ENCODE measurements around the gene FHAD1.

FHAD1 gene

DNA sequence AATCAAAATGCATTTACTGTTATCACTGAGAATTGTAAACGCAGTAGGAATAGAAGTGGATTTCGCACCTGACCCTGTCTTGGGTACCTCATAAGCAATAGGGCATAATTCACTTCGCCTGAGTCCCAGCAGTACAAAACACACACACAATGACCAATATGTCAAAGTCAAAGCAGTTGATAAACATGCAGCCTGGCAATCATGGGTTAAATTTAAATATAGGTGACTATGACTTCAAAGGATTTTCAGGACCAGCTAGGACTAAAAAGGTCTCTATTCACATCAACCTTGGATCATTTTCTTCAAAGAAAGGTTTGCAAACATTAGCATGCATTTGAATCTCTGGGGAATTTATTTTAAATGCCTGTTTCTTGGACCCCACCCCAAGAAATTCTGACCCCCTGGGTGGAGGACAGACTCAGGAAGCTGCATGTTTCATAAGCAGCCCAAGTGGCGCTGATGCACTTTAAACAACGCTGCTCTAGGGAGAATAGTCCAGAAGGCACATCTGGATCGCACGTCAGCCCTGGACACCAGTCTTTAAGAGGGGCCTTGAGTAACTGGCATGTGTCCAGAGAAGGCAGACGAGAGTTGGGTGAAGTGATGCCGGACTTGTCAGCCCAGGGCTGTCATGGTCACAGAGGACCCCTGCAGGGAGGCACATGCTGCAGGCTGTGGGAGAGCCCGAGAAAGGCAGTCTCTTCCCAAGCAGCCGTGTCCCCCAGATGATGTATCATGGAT is 107.0 kb downstream of the FHAD1 start:
- H3K36me3 ChIP-seq (ENCODE audit: control insufficient read depth, insufficient read depth, low read length), result no peaks in the 10 kb centered on the region
- no peaks in the 10 kb centered on the region for H3K27me3 ChIP-seq (ENCODE audit: control insufficient read depth, insufficient read depth, low read length)
- no peaks in the 10 kb centered on the region for H3K4me1 ChIP-seq (ENCODE audit: control insufficient read depth, insufficient read depth, low read length)
- H3K9ac ChIP-seq (ENCODE audit: low read length), result no peak overlapping the region
- no peak overlapping the region for H3K4me3 ChIP-seq (ENCODE audit: low read length)
- no peak overlapping the region for H3K27ac ChIP-seq (ENCODE audit: low read depth, low read length)

DNA sequence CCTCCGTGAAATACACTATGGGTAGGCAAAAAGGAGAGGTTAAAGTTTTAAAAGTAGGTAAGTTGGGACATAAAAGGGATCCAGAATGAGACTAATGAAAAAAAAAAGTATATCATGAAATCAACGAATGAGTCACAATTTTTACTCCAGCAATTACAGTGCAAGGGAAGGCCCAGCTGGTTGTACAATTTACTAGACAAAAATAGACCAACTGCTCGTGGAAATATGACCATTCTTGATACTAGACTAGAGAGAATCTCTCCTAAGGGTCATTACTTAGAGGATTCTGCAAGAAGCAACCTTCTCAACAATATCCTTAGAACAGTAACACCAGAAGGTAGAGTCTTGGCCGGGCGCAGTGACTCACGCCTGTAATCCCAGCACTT is 107.5 kb downstream of the FHAD1 start:
- H3K36me3 ChIP-seq (ENCODE audit: control insufficient read depth, insufficient read depth, low read length), result no peaks in the 10 kb centered on the region
- no peak overlapping the region for H3K4me3 ChIP-seq (ENCODE audit: low read length)
- H3K9ac ChIP-seq (ENCODE audit: low read length), result no peak overlapping the region
- no peak overlapping the region for H3K27ac ChIP-seq (ENCODE audit: low read depth, low read length)
- no peaks in the 10 kb centered on the region for H3K27me3 ChIP-seq (ENCODE audit: control insufficient read depth, insufficient read depth, low read length)
- no peaks in the 10 kb centered on the region for H3K4me1 ChIP-seq (ENCODE audit: control insufficient read depth, insufficient read depth, low read length)

DNA sequence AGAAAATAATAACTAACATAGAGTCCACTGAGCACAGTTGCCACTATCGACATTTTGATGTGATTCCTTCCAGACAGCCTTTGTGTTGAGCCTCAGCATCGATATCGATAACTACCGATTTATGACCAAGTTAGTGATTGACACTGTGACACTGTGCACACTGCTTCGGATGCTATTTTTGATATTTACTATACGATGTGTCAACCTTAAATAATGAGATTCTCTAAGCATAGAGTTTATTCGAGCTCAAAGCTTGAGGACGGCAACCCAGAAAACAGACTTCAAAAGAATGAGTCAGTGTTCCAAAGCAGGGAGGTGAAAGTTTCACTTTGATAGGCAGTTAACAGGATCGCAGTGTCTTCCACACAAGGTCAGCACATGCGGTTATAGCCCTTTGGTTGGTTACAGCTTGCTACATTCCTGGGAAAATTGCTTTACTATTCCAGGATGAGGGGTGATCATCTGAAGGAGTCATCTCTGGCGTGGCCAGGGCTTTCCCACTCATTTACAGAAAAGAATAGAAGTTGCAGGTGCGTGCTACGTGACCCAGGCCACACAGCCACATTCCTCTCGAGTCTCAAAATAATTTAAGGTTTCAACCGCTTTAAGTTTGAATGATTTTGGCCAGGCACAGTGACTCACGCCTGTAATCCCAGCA is 109.1 kb downstream of the FHAD1 start:
- H3K9ac ChIP-seq (ENCODE audit: low read length), result no peak overlapping the region

GRCh38 chr1:15357612-15358207 is 110.7 kb downstream of the FHAD1 start:
- no peak overlapping the region for H3K27ac ChIP-seq (ENCODE audit: low read depth, low read length)
- no peaks in the 10 kb centered on the region for H3K36me3 ChIP-seq (ENCODE audit: control insufficient read depth, insufficient read depth, low read length)

More for the DNA sequence above, 109.1 kb downstream of the FHAD1 start:
- H3K36me3 ChIP-seq (ENCODE audit: control insufficient read depth, insufficient read depth, low read length), result no peaks in the 10 kb centered on the region
- H3K27me3 ChIP-seq (ENCODE audit: control insufficient read depth, insufficient read depth, low read length), result no peaks in the 10 kb centered on the region
- H3K4me1 ChIP-seq (ENCODE audit: control insufficient read depth, insufficient read depth, low read length), result no peaks in the 10 kb centered on the region
- no peak overlapping the region for H3K27ac ChIP-seq (ENCODE audit: low read depth, low read length)
- H3K4me3 ChIP-seq (ENCODE audit: low read length), result no peak overlapping the region

GRCh38 chr1:15358565-15359133 is 111.6 kb downstream of the FHAD1 start:
- H3K9ac ChIP-seq (ENCODE audit: low read length), result no peak overlapping the region
- H3K4me3 ChIP-seq (ENCODE audit: low read length), result no peak overlapping the region
- no peaks in the 10 kb centered on the region for H3K36me3 ChIP-seq (ENCODE audit: control insufficient read depth, insufficient read depth, low read length)
- H3K4me1 ChIP-seq (ENCODE audit: control insufficient read depth, insufficient read depth, low read length), result no peaks in the 10 kb centered on the region
- no peak overlapping the region for H3K27ac ChIP-seq (ENCODE audit: low read depth, low read length)
- H3K27me3 ChIP-seq (ENCODE audit: control insufficient read depth, insufficient read depth, low read length), result no peaks in the 10 kb centered on the region

More at GRCh38 chr1:15357612-15358207, 110.7 kb downstream of the FHAD1 start:
- no peaks in the 10 kb centered on the region for H3K4me1 ChIP-seq (ENCODE audit: control insufficient read depth, insufficient read depth, low read length)
- H3K4me3 ChIP-seq (ENCODE audit: low read length), result no peak overlapping the region
- no peak overlapping the region for H3K9ac ChIP-seq (ENCODE audit: low read length)
- no peaks in the 10 kb centered on the region for H3K27me3 ChIP-seq (ENCODE audit: control insufficient read depth, insufficient read depth, low read length)

- Histone ChIP-seq H3K4me1 (ENCODE audit: control insufficient read depth, insufficient read depth, low read length) (no peaks in the 10 kb centered on the region), H3K4me3 (ENCODE audit: low read length) (no peak overlapping the region), H3K27me3 (ENCODE audit: control insufficient read depth, insufficient read depth, low read length) (no peaks in the 10 kb centered on the region), H3K9ac (ENCODE audit: low read length) (no peak overlapping the region), H3K27ac (ENCODE audit: low read depth, low read length) (no peak overlapping the region), H3K36me3 (ENCODE audit: control insufficient read depth, insufficient read depth, low read length) (no peaks in the 10 kb centered on the region)
These were observed 113.7 kb downstream of the FHAD1 start for GRCh38 chr1:15360700-15361099.

- Histone ChIP-seq H3K4me3 (ENCODE audit: low read length) (no peak overlapping the region), H3K9ac (ENCODE audit: low read length) (no peak overlapping the region), H3K4me1 (ENCODE audit: control insufficient read depth, insufficient read depth, low read length) (no peaks in the 10 kb centered on the region), H3K27me3 (ENCODE audit: control insufficient read depth, insufficient read depth, low read length) (no peaks in the 10 kb centered on the region), H3K36me3 (ENCODE audit: control insufficient read depth, insufficient read depth, low read length) (no peaks in the 10 kb centered on the region), H3K27ac (ENCODE audit: low read depth, low read length) (no peak overlapping the region)
These were observed 115.2 kb downstream of the FHAD1 start for GRCh38 chr1:15362096-15362736.

- H3K4me1 ChIP-seq (ENCODE audit: control insufficient read depth, insufficient read depth, low read length), result no peaks in the 10 kb centered on the region
- H3K4me3 ChIP-seq (ENCODE audit: low read length), result no peak overlapping the region
- H3K36me3 ChIP-seq (ENCODE audit: control insufficient read depth, insufficient read depth, low read length), result no peaks in the 10 kb centered on the region
- H3K27ac ChIP-seq (ENCODE audit: low read depth, low read length), result no peak overlapping the region
- H3K27me3 ChIP-seq (ENCODE audit: control insufficient read depth, insufficient read depth, low read length), result no peaks in the 10 kb centered on the region
- no peak overlapping the region for H3K9ac ChIP-seq (ENCODE audit: low read length)
These were observed 115.7 kb downstream of the FHAD1 start for GRCh38 chr1:15362737-15363128.

- Histone ChIP-seq H3K4me3 (ENCODE audit: low read length) (no peak overlapping the region), H3K4me1 (ENCODE audit: control insufficient read depth, insufficient read depth, low read length) (no peaks in the 10 kb centered on the region), H3K27ac (ENCODE audit: low read depth, low read length) (no peak overlapping the region), H3K27me3 (ENCODE audit: control insufficient read depth, insufficient read depth, low read length) (no peaks in the 10 kb centered on the region), H3K36me3 (ENCODE audit: control insufficient read depth, insufficient read depth, low read length) (no peaks in the 10 kb centered on the region), H3K9ac (ENCODE audit: low read length) (no peak overlapping the region)
These were observed 117.7 kb downstream of the FHAD1 start for GRCh38 chr1:15364740-15365139.

DNA sequence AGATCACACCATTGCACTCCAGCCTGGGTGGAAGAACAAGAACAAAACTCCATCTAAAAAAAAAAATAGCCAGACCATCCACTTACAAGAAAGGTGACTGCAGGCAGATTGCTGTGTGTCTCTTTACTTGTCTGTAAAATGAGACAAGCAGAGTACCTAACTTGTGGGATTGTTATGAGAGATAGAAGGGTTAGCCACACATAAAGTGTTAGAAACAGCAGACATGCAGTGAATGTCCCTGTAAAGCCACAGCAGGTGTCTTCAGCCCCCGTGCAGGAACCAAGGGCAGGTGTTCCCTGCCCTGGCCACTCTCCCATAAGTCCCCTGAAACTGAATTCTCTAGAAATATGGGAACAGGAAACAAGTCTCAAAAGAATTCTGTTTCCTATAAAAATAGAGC is 121.9 kb downstream of the FHAD1 start:
- no peaks in the 10 kb centered on the region for H3K36me3 ChIP-seq (ENCODE audit: control insufficient read depth, insufficient read depth, low read length)
- no peak overlapping the region for H3K27ac ChIP-seq (ENCODE audit: low read depth, low read length)
- no peak overlapping the region for H3K4me3 ChIP-seq (ENCODE audit: low read length)
- no peaks in the 10 kb centered on the region for H3K27me3 ChIP-seq (ENCODE audit: control insufficient read depth, insufficient read depth, low read length)
- H3K4me1 ChIP-seq (ENCODE audit: control insufficient read depth, insufficient read depth, low read length), result peaks cover 17% of the 10 kb centered on the region
- no peak overlapping the region for H3K9ac ChIP-seq (ENCODE audit: low read length)

DNA sequence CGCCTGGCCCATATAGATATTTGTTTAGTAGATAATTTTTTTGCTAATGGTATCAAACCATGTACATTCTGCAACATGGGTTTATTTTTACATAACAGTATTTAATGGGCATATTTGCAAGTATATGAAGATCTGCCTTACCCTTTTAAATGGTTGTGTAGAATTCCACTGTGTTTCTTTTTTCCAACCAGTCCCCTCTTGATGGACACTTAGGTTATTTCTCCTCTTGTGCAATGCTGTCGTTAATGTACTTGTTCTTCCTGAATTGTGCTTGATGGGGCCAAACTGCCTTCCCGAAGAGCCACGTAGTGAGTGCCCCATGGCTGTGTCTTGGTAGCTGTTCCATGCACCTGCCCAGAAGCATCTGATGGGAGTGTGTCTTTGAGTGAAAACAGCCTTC is 123.2 kb downstream of the FHAD1 start:
- no peaks in the 10 kb centered on the region for H3K36me3 ChIP-seq (ENCODE audit: control insufficient read depth, insufficient read depth, low read length)
- H3K4me3 ChIP-seq (ENCODE audit: low read length), result no peak overlapping the region
- H3K27ac ChIP-seq (ENCODE audit: low read depth, low read length), result peak overlapping the region; percentile 41
- no peaks in the 10 kb centered on the region for H3K27me3 ChIP-seq (ENCODE audit: control insufficient read depth, insufficient read depth, low read length)
- peaks cover 17% of the 10 kb centered on the region for H3K4me1 ChIP-seq (ENCODE audit: control insufficient read depth, insufficient read depth, low read length)
- H3K9ac ChIP-seq (ENCODE audit: low read length), result no peak overlapping the region

DNA sequence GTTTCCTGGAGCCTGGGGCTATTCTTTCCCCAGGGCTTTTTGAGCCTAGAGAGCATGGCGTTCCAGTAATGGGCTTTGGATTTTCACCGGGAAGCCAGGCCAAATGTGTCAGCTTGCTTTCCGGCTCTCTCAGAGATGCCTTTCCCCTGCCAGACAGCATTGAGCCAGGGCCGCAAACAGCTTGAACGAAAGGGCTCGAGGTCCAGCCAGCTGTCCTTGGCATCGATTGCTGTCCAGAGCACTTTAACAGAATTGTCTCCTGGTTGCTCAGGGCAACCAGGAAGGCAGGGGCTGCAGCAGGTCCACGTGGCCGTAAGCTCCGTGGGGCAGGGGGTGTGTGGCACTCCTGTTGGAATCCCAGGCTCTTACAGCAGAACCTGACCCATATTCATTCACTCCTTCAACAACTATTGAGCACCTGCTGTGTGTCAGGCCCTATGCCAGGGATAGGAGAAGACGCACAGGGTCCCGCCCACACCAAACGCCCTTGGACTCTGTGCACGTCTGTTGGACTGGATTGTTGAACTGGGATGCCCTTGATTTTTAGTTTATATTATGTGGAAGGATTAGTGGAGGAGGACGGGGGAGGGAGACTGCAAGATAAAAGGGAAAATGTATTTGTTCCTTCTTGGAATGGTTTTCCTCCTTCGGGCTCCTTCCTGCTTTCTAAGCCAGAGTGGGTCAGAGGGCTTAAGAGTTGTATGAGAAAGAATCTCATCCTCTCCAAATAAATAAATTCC is 123.9 kb downstream of the FHAD1 start:
- no peak overlapping the region for H3K4me3 ChIP-seq (ENCODE audit: low read length)
- peaks cover 17% of the 10 kb centered on the region for H3K4me1 ChIP-seq (ENCODE audit: control insufficient read depth, insufficient read depth, low read length)
- no peaks in the 10 kb centered on the region for H3K36me3 ChIP-seq (ENCODE audit: control insufficient read depth, insufficient read depth, low read length)
- H3K27ac ChIP-seq (ENCODE audit: low read depth, low read length), result peak overlapping the region; percentile 41
- H3K9ac ChIP-seq (ENCODE audit: low read length), result no peak overlapping the region
- no peaks in the 10 kb centered on the region for H3K27me3 ChIP-seq (ENCODE audit: control insufficient read depth, insufficient read depth, low read length)

Measured in rectal smooth muscle tissue (tissue), 1 donor.